ENCODE data around the gene CSN3.
"Not testable (repeated sequence)": the region's sequence is repeated elsewhere in the genome, so short reads cannot be mapped to it uniquely, and the experiment has no call there.

GRCh38 chr4:70221389-70221788 is 21.0 kb upstream of the CSN3 start:
- not testable (repeated sequence) for TF ChIP-seq CTCF, POLR2A (IDR thresholded peaks at IDR 0.05)

Data from adrenal gland (tissue), 5 donors.